A549 (cell line): ENCODE results near the gene ZC3H7A.

Experiments used
- EP300 ChIP-seq, 2 experiments: fragments of >200 bp; sonication (Bioruptor Twin); formaldehyde crosslinking; IDR thresholded peaks; 2 replicates in 1 of 2; 3 replicates in 1 of 2; pipeline ENCODE4 v1.6.1; 2016 to 2017
- GATA3 ChIP-seq: IDR thresholded peaks from 2 replicates; pipeline ENCODE4 v1.6.1; 2012; ENCODE audit warnings: borderline replicate concordance
- HDAC2 ChIP-seq: fragments of 200-600 bp; sonication (generic); IDR thresholded peaks from 2 replicates; pipeline ENCODE4 v1.6.1; 2016
- KDM1A ChIP-seq: fragments of 200-600 bp; sonication (generic); IDR thresholded peaks from 2 replicates; pipeline ENCODE4 v1.6.1; 2016; ENCODE audit warnings: low read depth, mild to moderate bottlenecking
- POLR2A ChIP-seq: IDR thresholded peaks from 2 replicates; pipeline ENCODE4 v1.6.1; 2012; ENCODE audit warnings: mild to moderate bottlenecking, low read length
- RFX5 ChIP-seq: fragments of 450-650 bp; IDR thresholded peaks from 2 replicates; pipeline ENCODE4 v1.7.1; 2014; ENCODE audit warnings: antibody characterized with exemption, mild to moderate bottlenecking, moderate library complexity
- TF ChIP-seq, protein P1 (sequence below): fragments of >200 bp; sonication (Bioruptor Twin); formaldehyde crosslinking; IDR thresholded peaks from 3 replicates; pipeline ENCODE4 v1.5.1; 2016
- TF ChIP-seq, protein P2 (sequence below): fragments of 150-350 bp; IDR thresholded peaks from 2 replicates; pipeline ENCODE4 v1.6.1; 2014; ENCODE audit warnings: low read depth, mild to moderate bottlenecking, low read length

DNA sequence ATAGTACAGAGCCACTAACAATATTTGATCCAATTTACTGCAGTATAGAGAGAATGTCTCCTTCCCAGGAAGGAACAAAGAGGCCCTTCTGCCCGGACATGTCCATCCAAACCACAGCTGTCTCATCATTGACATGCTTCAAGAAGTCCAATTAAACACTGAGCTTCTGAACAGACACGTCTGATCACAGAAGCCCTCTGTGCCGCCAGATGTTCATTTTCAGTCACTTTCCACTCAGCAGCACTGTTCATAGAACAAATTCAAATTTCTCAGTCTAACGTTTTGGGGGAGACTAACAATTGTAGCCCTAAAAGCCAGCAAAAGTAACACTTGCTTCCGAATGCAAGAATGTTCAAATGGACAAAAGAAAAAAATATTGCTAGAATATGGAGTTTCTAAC is 15.3 kb downstream of the ZC3H7A start:
- no peak for TF ChIP-seq GATA3
- TF ChIP-seq, protein P1, sequence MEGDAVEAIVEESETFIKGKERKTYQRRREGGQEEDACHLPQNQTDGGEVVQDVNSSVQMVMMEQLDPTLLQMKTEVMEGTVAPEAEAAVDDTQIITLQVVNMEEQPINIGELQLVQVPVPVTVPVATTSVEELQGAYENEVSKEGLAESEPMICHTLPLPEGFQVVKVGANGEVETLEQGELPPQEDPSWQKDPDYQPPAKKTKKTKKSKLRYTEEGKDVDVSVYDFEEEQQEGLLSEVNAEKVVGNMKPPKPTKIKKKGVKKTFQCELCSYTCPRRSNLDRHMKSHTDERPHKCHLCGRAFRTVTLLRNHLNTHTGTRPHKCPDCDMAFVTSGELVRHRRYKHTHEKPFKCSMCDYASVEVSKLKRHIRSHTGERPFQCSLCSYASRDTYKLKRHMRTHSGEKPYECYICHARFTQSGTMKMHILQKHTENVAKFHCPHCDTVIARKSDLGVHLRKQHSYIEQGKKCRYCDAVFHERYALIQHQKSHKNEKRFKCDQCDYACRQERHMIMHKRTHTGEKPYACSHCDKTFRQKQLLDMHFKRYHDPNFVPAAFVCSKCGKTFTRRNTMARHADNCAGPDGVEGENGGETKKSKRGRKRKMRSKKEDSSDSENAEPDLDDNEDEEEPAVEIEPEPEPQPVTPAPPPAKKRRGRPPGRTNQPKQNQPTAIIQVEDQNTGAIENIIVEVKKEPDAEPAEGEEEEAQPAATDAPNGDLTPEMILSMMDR = no peak
- TF ChIP-seq HDAC2 = no peak
- no peak for TF ChIP-seq EP300 (IDR thresholded peaks at IDR 0.05)
- no peak for TF ChIP-seq KDM1A
- no peak for TF ChIP-seq POLR2A
- TF ChIP-seq, protein P2, sequence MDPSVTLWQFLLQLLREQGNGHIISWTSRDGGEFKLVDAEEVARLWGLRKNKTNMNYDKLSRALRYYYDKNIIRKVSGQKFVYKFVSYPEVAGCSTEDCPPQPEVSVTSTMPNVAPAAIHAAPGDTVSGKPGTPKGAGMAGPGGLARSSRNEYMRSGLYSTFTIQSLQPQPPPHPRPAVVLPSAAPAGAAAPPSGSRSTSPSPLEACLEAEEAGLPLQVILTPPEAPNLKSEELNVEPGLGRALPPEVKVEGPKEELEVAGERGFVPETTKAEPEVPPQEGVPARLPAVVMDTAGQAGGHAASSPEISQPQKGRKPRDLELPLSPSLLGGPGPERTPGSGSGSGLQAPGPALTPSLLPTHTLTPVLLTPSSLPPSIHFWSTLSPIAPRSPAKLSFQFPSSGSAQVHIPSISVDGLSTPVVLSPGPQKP = no peak
- TF ChIP-seq RFX5 = no peak
